MM.1S (cell line): ENCODE data around the gene MGAT4D.
"Not testable (repeated sequence)": the region's sequence is repeated elsewhere in the genome, so short reads cannot be mapped to it uniquely, and the experiment has no call there.

Source experiments
- EZH2 ChIP-seq: fragments of 300-600 bp; sonication (generic); optimal IDR thresholded peaks from 2 replicates; pipeline ENCODE3; 2017; ENCODE audit warnings: low read depth, mild to moderate bottlenecking, antibody characterized with exemption, low read length, mixed read lengths
- EZH2phosphoT487 ChIP-seq: fragments of 300-600 bp; sonication (generic); IDR thresholded peaks from 2 replicates; pipeline ENCODE4 v1.6.1; 2018; ENCODE audit warnings: antibody characterized with exemption, low read length
- TF ChIP-seq, protein P1 (sequence below): fragments of 300-600 bp; sonication (generic); IDR thresholded peaks from 2 replicates; pipeline ENCODE4 v1.5.1; 2016; ENCODE audit warnings: antibody characterized with exemption, low read length, mixed read lengths

GRCh38 chr4:140413130-140413969 lies 84.7 kb downstream of the MGAT4D start:
- TF ChIP-seq, protein P1, sequence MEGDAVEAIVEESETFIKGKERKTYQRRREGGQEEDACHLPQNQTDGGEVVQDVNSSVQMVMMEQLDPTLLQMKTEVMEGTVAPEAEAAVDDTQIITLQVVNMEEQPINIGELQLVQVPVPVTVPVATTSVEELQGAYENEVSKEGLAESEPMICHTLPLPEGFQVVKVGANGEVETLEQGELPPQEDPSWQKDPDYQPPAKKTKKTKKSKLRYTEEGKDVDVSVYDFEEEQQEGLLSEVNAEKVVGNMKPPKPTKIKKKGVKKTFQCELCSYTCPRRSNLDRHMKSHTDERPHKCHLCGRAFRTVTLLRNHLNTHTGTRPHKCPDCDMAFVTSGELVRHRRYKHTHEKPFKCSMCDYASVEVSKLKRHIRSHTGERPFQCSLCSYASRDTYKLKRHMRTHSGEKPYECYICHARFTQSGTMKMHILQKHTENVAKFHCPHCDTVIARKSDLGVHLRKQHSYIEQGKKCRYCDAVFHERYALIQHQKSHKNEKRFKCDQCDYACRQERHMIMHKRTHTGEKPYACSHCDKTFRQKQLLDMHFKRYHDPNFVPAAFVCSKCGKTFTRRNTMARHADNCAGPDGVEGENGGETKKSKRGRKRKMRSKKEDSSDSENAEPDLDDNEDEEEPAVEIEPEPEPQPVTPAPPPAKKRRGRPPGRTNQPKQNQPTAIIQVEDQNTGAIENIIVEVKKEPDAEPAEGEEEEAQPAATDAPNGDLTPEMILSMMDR, result not testable (repeated sequence)
- TF ChIP-seq EZH2, EZH2phosphoT487: not testable (repeated sequence)
